Neural cell (in vitro differentiated cells): ENCODE measurements around the gene C1orf21. TPM values are rescaled to one million over a fixed set of nuclear protein-coding genes. Genes with fewer than 3 reads are reported as not detected.

Experiments
- H2AFZ ChIP-seq: fragments of 200-600, 300-800 bp; sonication (generic), shearing (Covaris generic); 2 replicates; pipeline ENCODE4 v1.6.0; 2014; ENCODE audit warnings: low read depth, mild to moderate bottlenecking, antibody characterized with exemption, low read length, moderate library complexity
- H3F3A ChIP-seq: fragments of 200-600 bp; shearing (Covaris generic); 2 replicates; pipeline ENCODE4 v1.6.1; 2016; ENCODE audit warnings: mild to moderate bottlenecking, moderate library complexity, mixed read lengths, antibody characterized with exemption, low read length; ENCODE audit not compliant: insufficient read depth, poor library complexity, severe bottlenecking
- H3K27ac ChIP-seq: fragments of 200-600, 300-800 bp; sonication (generic), shearing (Covaris generic); 2 replicates; pipeline ENCODE4 v1.5.1; 2014; ENCODE audit warnings: mild to moderate bottlenecking, low read length, moderate library complexity
- H3K27me3 ChIP-seq: fragments of 300-800, 200-600 bp; sonication (generic), shearing (Covaris generic); 2 replicates; pipeline ENCODE4 v1.6.0; 2014; ENCODE audit warnings: mild to moderate bottlenecking, low read depth, low read length, moderate library complexity; ENCODE audit not compliant: insufficient read depth
- H3K36me3 ChIP-seq: fragments of 300-800, 200-600 bp; sonication (generic), shearing (Covaris generic); 2 replicates; pipeline ENCODE4 v1.5.1; 2014; ENCODE audit warnings: mild to moderate bottlenecking, antibody characterized with exemption, low read length, moderate library complexity; ENCODE audit not compliant: insufficient read depth
- H3K4me2 ChIP-seq: fragments of 300-800, 200-600 bp; sonication (generic), shearing (Covaris generic); 2 replicates; pipeline ENCODE4 v1.6.0; 2014; ENCODE audit warnings: mild to moderate bottlenecking, low read length
- H3K4me3 ChIP-seq: fragments of 300-800, 200-600 bp; sonication (generic), shearing (Covaris generic); 2 replicates; pipeline ENCODE4 v1.5.1; 2014; ENCODE audit warnings: mild to moderate bottlenecking, low read length, moderate library complexity
- H3K79me2 ChIP-seq: fragments of 200-600 bp; shearing (Covaris generic); replicated peaks from 2 replicates; pipeline ENCODE4 v1.6.0; 2014; ENCODE audit warnings: mild to moderate bottlenecking, low read length, moderate library complexity; ENCODE audit not compliant: insufficient read depth
- H3K9ac ChIP-seq: fragments of 300-800, 200-600 bp; sonication (generic), shearing (Covaris generic); 2 replicates; pipeline ENCODE4 v1.6.1; 2016; ENCODE audit warnings: mild to moderate bottlenecking, low read length, mixed read lengths
- H3K9me2 ChIP-seq: fragments of 200-600 bp; shearing (Covaris generic); 2 replicates; pipeline ENCODE4 v1.6.1; 2016; ENCODE audit warnings: mild to moderate bottlenecking, low read length, mixed read lengths; ENCODE audit not compliant: insufficient read depth
- H3K9me3 ChIP-seq: fragments of 200-600, 300-800 bp; sonication (generic), shearing (Covaris generic); 2 replicates; pipeline ENCODE4 v1.6.1; 2016; ENCODE audit warnings: mild to moderate bottlenecking, mixed run types, low read length, moderate library complexity, mixed read lengths
- H4K20me1 ChIP-seq: fragments of 200-600 bp; shearing (Covaris generic); 2 replicates; pipeline ENCODE4 v1.6.1; 2016; ENCODE audit warnings: mild to moderate bottlenecking, mixed run types; ENCODE audit not compliant: insufficient read depth
- EP300 ChIP-seq: fragments of 450-650 bp; conservative IDR thresholded peaks from 2 replicates; pipeline ENCODE4 v1.6.1; 2014; ENCODE audit warnings: antibody characterized with exemption, mild to moderate bottlenecking, moderate library complexity; ENCODE audit not compliant: poor library complexity, severe bottlenecking
- EZH2 ChIP-seq: fragments of 200-600, 300-800 bp; shearing (Covaris generic), sonication (generic); IDR thresholded peaks from 2 replicates; pipeline ENCODE4 v1.6.1; 2014; ENCODE audit warnings: antibody characterized with exemption, low read length, borderline replicate concordance, mild to moderate bottlenecking; ENCODE audit not compliant: insufficient read depth, poor library complexity, severe bottlenecking
- MXI1 ChIP-seq: fragments of 450-650 bp; conservative IDR thresholded peaks from 2 replicates; pipeline ENCODE4 v1.6.1; 2014; ENCODE audit warnings: antibody characterized with exemption, mild to moderate bottlenecking; ENCODE audit not compliant: poor library complexity, severe bottlenecking
- POLR2AphosphoS5 ChIP-seq: IDR thresholded peaks from 2 replicates; pipeline ENCODE4 v1.6.1; 2012
- RAD21 ChIP-seq: fragments of 450-650 bp; conservative IDR thresholded peaks from 2 replicates; pipeline ENCODE4 v1.6.1; 2014; ENCODE audit warnings: antibody characterized with exemption, mild to moderate bottlenecking, moderate library complexity
- SMC3 ChIP-seq: fragments of 450-650 bp; conservative IDR thresholded peaks from 2 replicates; pipeline ENCODE4 v1.6.1; 2014; ENCODE audit warnings: antibody characterized with exemption, mild to moderate bottlenecking, moderate library complexity; ENCODE audit not compliant: poor library complexity
- TAF1 ChIP-seq: IDR thresholded peaks from 2 replicates; pipeline ENCODE4 v1.6.1; 2012; ENCODE audit warnings: low read depth
- polyA plus RNA-seq: library from polyadenylated mRNA; depleted of rRNA; stranded (reverse); fragments of >200 nt; gene quantifications from 2 replicates; pipeline ENCODE4 v1.2.3, GENCODE V29; 2014
- TF ChIP-seq, protein P1 (sequence below): fragments of 450-650 bp; IDR thresholded peaks from 2 replicates; pipeline ENCODE4 v1.5.1; 2014; ENCODE audit warnings: antibody characterized with exemption, mild to moderate bottlenecking, moderate library complexity; ENCODE audit not compliant: poor library complexity, severe bottlenecking
- TF ChIP-seq, protein P2 (sequence below): IDR thresholded peaks from 2 replicates; pipeline ENCODE4 v1.6.1; 2012; ENCODE audit warnings: borderline replicate concordance

The C1orf21 gene
- polyA plus RNA-seq, 1 donor from 2014 or later: 21.1 TPM

- Histone ChIP-seq H3K9ac (no peak overlapping the region), H3K4me3 (no peak overlapping the region), H3F3A (no peaks in the 10 kb centered on the region), H2AFZ (no peak overlapping the region), H3K9me3 (no peaks in the 10 kb centered on the region), H3K27ac (no peak overlapping the region), H4K20me1 (no peaks in the 10 kb centered on the region), H3K27me3 (no peaks in the 10 kb centered on the region), H3K79me2 (no peaks in the 10 kb centered on the region), H3K4me2 (no peak overlapping the region), H3K36me3 (no peaks in the 10 kb centered on the region), H3K9me2 (no peaks in the 10 kb centered on the region)
- TF ChIP-seq SMC3 (no peak), MXI1 (no peak), EZH2 (no peak)
Measured at GRCh38 chr1:184485751-184486723, 99.2 kb downstream of the C1orf21 start.

- Histone ChIP-seq H3K4me3 (no peak overlapping the region), H3F3A (no peaks in the 10 kb centered on the region), H3K27me3 (no peaks in the 10 kb centered on the region), H3K36me3 (no peaks in the 10 kb centered on the region), H3K9me2 (no peaks in the 10 kb centered on the region), H3K79me2 (no peaks in the 10 kb centered on the region), H3K27ac (no peak overlapping the region), H4K20me1 (no peaks in the 10 kb centered on the region), H3K9me3 (no peaks in the 10 kb centered on the region), H3K9ac (no peak overlapping the region), H3K4me2 (no peak overlapping the region), H2AFZ (no peak overlapping the region)
- TF ChIP-seq, protein P1, sequence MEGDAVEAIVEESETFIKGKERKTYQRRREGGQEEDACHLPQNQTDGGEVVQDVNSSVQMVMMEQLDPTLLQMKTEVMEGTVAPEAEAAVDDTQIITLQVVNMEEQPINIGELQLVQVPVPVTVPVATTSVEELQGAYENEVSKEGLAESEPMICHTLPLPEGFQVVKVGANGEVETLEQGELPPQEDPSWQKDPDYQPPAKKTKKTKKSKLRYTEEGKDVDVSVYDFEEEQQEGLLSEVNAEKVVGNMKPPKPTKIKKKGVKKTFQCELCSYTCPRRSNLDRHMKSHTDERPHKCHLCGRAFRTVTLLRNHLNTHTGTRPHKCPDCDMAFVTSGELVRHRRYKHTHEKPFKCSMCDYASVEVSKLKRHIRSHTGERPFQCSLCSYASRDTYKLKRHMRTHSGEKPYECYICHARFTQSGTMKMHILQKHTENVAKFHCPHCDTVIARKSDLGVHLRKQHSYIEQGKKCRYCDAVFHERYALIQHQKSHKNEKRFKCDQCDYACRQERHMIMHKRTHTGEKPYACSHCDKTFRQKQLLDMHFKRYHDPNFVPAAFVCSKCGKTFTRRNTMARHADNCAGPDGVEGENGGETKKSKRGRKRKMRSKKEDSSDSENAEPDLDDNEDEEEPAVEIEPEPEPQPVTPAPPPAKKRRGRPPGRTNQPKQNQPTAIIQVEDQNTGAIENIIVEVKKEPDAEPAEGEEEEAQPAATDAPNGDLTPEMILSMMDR: no peak
- TF ChIP-seq EZH2: no peak
- TF ChIP-seq SMC3: no peak
- no peak for TF ChIP-seq TAF1
- no peak for TF ChIP-seq MXI1
- TF ChIP-seq POLR2AphosphoS5: no peak
Measured at GRCh38 chr1:184486761-184487445, 100.1 kb downstream of the C1orf21 start.

- no peak overlapping the region for H2AFZ ChIP-seq
- no peaks in the 10 kb centered on the region for H3K27me3 ChIP-seq
- H3K36me3 ChIP-seq: no peaks in the 10 kb centered on the region
- H3K9me2 ChIP-seq: no peaks in the 10 kb centered on the region
- H3K9me3 ChIP-seq: no peaks in the 10 kb centered on the region
- H3F3A ChIP-seq: no peaks in the 10 kb centered on the region
- H3K4me2 ChIP-seq: no peak overlapping the region
- TF ChIP-seq, protein P2, sequence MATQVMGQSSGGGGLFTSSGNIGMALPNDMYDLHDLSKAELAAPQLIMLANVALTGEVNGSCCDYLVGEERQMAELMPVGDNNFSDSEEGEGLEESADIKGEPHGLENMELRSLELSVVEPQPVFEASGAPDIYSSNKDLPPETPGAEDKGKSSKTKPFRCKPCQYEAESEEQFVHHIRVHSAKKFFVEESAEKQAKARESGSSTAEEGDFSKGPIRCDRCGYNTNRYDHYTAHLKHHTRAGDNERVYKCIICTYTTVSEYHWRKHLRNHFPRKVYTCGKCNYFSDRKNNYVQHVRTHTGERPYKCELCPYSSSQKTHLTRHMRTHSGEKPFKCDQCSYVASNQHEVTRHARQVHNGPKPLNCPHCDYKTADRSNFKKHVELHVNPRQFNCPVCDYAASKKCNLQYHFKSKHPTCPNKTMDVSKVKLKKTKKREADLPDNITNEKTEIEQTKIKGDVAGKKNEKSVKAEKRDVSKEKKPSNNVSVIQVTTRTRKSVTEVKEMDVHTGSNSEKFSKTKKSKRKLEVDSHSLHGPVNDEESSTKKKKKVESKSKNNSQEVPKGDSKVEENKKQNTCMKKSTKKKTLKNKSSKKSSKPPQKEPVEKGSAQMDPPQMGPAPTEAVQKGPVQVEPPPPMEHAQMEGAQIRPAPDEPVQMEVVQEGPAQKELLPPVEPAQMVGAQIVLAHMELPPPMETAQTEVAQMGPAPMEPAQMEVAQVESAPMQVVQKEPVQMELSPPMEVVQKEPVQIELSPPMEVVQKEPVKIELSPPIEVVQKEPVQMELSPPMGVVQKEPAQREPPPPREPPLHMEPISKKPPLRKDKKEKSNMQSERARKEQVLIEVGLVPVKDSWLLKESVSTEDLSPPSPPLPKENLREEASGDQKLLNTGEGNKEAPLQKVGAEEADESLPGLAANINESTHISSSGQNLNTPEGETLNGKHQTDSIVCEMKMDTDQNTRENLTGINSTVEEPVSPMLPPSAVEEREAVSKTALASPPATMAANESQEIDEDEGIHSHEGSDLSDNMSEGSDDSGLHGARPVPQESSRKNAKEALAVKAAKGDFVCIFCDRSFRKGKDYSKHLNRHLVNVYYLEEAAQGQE: no peak
- TF ChIP-seq EP300 (no peak), RAD21 (no peak), TAF1 (no peak), EZH2 (no peak), POLR2AphosphoS5 (no peak), SMC3 (no peak)
- TF ChIP-seq, protein P1: no peak
- H3K9ac ChIP-seq: no peak overlapping the region
- H4K20me1 ChIP-seq: no peaks in the 10 kb centered on the region
- no peak overlapping the region for H3K4me3 ChIP-seq
- H3K27ac ChIP-seq: no peak overlapping the region
- H3K79me2 ChIP-seq: no peaks in the 10 kb centered on the region
Measured at GRCh38 chr1:184487531-184488193, 100.8 kb downstream of the C1orf21 start.
